Activated CD4-positive, alpha-beta T cell treated with anti-CD3 and anti-CD28 coated beads, Interleukin-2, amount 10 ng/mL, durations not matched to agents 24 days and 14 days (primary cell): Measurements from ENCODE around the gene ZCCHC13. TPM values are rescaled to one million over a fixed set of nuclear protein-coding genes. Genes with fewer than 3 reads are reported as not detected.
"Not testable (repeated sequence)": the region's sequence is repeated elsewhere in the genome, so short reads cannot be mapped to it uniquely, and the experiment has no call there.

Source experiments
- DNase-seq: peaks from one replicate; pipeline ENCODE4 v3.0.0; 2022
- H3K27ac Mint-ChIP-seq: one replicate; pipeline ENCODE4 v1.8.0; 2022; ENCODE audit warnings: mild to moderate bottlenecking, mixed read lengths
- H3K27me3 Mint-ChIP-seq: one replicate; pipeline ENCODE4 v1.8.0; 2022; ENCODE audit warnings: mixed read lengths
- H3K36me3 Mint-ChIP-seq: one replicate; pipeline ENCODE4 v1.8.0; 2022; ENCODE audit warnings: low read depth, mild to moderate bottlenecking, mixed read lengths
- H3K4me1 Mint-ChIP-seq: one replicate; pipeline ENCODE4 v1.8.0; 2021; ENCODE audit warnings: mixed read lengths
- H3K4me3 Mint-ChIP-seq: one replicate; pipeline ENCODE4 v1.8.0; 2022; ENCODE audit warnings: mild to moderate bottlenecking, moderate library complexity, mixed read lengths
- H3K9me3 Mint-ChIP-seq: one replicate; pipeline ENCODE4 v1.8.0; 2021; ENCODE audit warnings: mixed read lengths
- intact Hi-C: fragments of 100-400 bp; cut with micrococcal nuclease; formaldehyde crosslinking; loops from one replicate; pipeline ENCODE4 v1.15.1; 2023
- total RNA-seq: library from RNA; stranded (reverse); gene quantifications from 2 replicates; pipeline ENCODE4 v1.2.3, GENCODE V29; 2022

The ZCCHC13 gene
- total RNA-seq, 1 donor from 2014 or later = not detected

DNA sequence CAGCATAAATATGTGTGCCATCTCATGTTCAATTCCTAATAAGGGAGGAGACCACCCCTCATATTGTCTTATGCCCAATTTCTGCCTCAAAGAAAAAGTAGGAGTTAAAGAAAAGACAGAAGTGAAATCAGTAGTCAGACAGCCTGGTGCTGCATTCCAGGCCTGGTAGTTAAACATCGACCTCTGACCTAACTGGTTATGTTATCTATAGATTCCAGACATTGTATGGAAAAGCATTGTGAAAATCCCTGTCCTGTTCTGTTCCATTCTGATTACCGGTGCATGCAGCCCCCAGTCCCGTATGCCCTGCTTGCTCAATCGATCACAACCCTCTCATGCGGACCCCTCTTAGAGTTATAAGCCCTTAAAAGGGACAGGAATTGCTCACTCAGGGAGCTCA lies 38.2 kb downstream of the ZCCHC13 start:
- intact Hi-C loops = loop anchor here (5.0 to 10.0 kb wide), 2 partner anchors 207 to 325 kb away; no protein-coding TSS in a partner anchor
- H3K4me3 Mint-ChIP-seq, H3K9me3 Mint-ChIP-seq, H3K4me1 Mint-ChIP-seq, H3K27me3 Mint-ChIP-seq, DNase-seq, H3K36me3 Mint-ChIP-seq, H3K27ac Mint-ChIP-seq: not testable (repeated sequence)

DNA sequence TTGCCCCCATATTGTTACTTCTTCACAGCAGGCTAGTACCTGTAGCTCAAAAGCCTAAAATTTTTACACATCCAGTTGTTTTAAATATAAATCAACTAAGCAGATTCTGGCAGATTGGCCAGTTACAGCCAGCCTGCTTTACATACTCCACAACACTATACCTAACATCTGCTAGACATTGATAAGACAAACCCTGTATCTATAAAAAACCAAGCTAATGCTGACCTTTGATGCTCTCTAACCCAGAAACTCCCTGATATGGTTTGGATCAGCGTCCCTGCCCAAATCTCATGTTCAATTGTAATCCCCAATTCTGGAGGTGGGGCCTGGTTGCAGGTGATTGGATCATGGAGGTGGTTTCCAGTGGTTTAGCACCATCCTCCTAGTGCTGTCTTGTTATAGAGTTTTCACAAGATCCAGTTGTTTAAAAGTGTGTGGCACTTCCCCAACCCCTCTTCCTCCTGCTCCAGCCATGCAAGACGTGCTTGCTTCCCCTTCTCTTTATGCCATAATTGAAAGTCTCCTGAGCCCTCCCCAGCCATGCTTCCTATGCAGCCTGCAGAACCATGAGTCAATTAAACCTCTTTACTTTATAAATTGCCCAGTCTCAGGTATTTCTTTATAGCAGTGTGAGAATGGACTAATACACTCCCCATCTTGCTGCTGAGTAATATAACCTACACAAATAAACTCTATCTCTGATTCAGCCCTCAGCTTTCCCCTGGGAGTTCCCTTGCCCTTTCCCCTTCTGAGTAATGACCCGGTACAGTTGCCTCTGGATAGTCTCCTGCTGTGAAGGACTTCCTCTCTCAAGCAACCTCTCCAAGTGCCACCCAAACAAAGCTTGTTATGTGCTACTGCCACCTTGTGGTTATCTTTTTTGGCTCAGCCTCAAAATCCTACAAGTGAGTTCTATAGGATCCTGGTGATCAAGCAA lies 39.6 kb downstream of the ZCCHC13 start:
- Mint-ChIP-seq H3K4me3 (no peak overlapping the region), H3K27me3 (peaks cover 5% of the 10 kb centered on the region)
- intact Hi-C loops = loop anchor here (2.0 to 10.0 kb wide), 3 partner anchors 53 to 326 kb away; no protein-coding TSS in a partner anchor

GRCh38 chrX:74344280-74344622 lies 40.3 kb downstream of the ZCCHC13 start:
- intact Hi-C loops = loop anchor here (2.0 to 10.0 kb wide), 3 partner anchors 53 to 327 kb away; no protein-coding TSS in a partner anchor

More for the DNA sequence above, 39.6 kb downstream of the ZCCHC13 start:
- H3K9me3 Mint-ChIP-seq = no peaks in the 10 kb centered on the region
- peak; percentile 83 for DNase-seq
- H3K27ac Mint-ChIP-seq = no peak overlapping the region
- H3K4me1 Mint-ChIP-seq = peaks cover 6% of the 10 kb centered on the region
- H3K36me3 Mint-ChIP-seq = no peaks in the 10 kb centered on the region

DNA sequence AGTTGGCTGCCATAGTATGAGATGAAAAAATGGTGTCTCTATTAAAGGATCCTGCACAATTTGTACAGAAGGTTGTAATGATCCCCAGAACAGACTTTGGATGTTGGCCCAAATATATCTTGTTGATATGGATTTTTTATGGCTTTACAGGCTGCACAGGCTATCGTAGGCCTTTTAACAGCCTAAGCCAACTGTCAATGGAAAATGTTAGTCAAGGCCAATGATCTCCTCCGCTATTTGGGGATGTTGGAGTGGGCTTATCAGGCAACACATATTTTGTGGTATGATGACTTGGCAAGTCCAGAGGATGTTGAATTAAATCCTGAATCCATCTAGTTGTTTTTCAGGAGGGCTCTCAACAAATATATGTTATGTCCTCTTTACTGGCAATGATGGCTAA lies 42.1 kb downstream of the ZCCHC13 start:
- H3K9me3 Mint-ChIP-seq = no peaks in the 10 kb centered on the region
- no peak overlapping the region for H3K27ac Mint-ChIP-seq
- no peak for DNase-seq
- H3K27me3 Mint-ChIP-seq = no peaks in the 10 kb centered on the region
- peaks cover 6% of the 10 kb centered on the region for H3K4me1 Mint-ChIP-seq
- intact Hi-C loops = loop anchor here (10.0 kb wide), 1 partner anchor 211 kb away; no protein-coding TSS in a partner anchor
- no peaks in the 10 kb centered on the region for H3K36me3 Mint-ChIP-seq
- no peak overlapping the region for H3K4me3 Mint-ChIP-seq

More at GRCh38 chrX:74344280-74344622, 40.3 kb downstream of the ZCCHC13 start:
- no peak overlapping the region for H3K27ac Mint-ChIP-seq
- H3K9me3 Mint-ChIP-seq = no peaks in the 10 kb centered on the region
- DNase-seq = no peak
- H3K4me3 Mint-ChIP-seq = no peak overlapping the region
- peaks cover 3% of the 10 kb centered on the region for H3K27me3 Mint-ChIP-seq
- no peaks in the 10 kb centered on the region for H3K36me3 Mint-ChIP-seq
- H3K4me1 Mint-ChIP-seq = peaks cover 6% of the 10 kb centered on the region

DNA sequence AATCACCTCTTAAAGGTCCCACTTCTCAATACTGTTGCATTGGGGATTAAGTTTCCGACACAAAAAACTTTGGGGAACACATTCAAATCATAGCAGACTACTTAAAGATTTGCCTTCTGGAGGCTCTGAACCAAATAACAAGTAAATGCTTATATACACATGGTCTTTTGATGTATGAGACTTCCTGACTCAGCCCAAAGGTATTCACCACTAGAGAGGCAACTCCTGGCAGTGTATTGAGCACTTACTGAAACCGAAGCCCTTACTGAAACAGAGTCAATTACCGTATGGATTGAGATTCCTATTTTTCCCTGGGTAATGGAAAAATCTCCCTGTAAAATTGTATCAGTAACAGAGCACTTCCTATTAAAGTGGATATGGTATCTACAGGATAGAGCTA lies 45.4 kb downstream of the ZCCHC13 start:
- intact Hi-C loops = loop anchor here (10.0 kb wide), 1 partner anchor 215 kb away; no protein-coding TSS in a partner anchor
- Mint-ChIP-seq H3K27me3 (no peaks in the 10 kb centered on the region), H3K36me3 (no peaks in the 10 kb centered on the region), H3K27ac (no peak overlapping the region), H3K4me1 (peaks cover 6% of the 10 kb centered on the region), H3K9me3 (no peaks in the 10 kb centered on the region), H3K4me3 (no peak overlapping the region)
- no peak for DNase-seq

GRCh38 chrX:74351760-74352159 lies 47.8 kb downstream of the ZCCHC13 start:
- H3K27ac Mint-ChIP-seq = no peak overlapping the region
- no peaks in the 10 kb centered on the region for H3K9me3 Mint-ChIP-seq
- no peaks in the 10 kb centered on the region for H3K36me3 Mint-ChIP-seq
- no peak for DNase-seq
- H3K4me1 Mint-ChIP-seq = peaks cover 6% of the 10 kb centered on the region
- H3K4me3 Mint-ChIP-seq = peak overlapping the region; percentile 61
- H3K27me3 Mint-ChIP-seq = no peaks in the 10 kb centered on the region
- intact Hi-C loops = no loop called here

GRCh38 chrX:74353984-74354383 lies 50.0 kb downstream of the ZCCHC13 start:
- Mint-ChIP-seq H3K36me3 (no peaks in the 10 kb centered on the region), H3K4me3 (no peak overlapping the region), H3K9me3 (no peaks in the 10 kb centered on the region), H3K27ac (no peak overlapping the region), H3K4me1 (peaks cover 6% of the 10 kb centered on the region), H3K27me3 (peaks cover 2% of the 10 kb centered on the region)
- DNase-seq = no peak
- intact Hi-C loops = no loop called here

Other genes with a start within 250 kb of the ZCCHC13 start
- 0.40 and 0.58 TPM in 2 replicates for gene SLC16A2, start 117.3 kb downstream of the ZCCHC13 start, total RNA-seq